ENCODE results near the gene TNFRSF4.

GRCh38 chr1:1175221-1176062 lies 38.5 kb downstream of the TNFRSF4 start:
- no peak for TF ChIP-seq CTCF (CRISPR knock-in tag; IDR thresholded peaks at IDR 0.05)
- no peak for TF ChIP-seq TAF15 (IDR thresholded peaks at IDR 0.05; ENCODE audit: low read depth, low read length, poor library complexity, severe bottlenecking)
- TF ChIP-seq ZBTB49 (CRISPR knock-in tag; IDR thresholded peaks at IDR 0.05; ENCODE audit: borderline replicate concordance): no peak
- no peak for TF ChIP-seq TARDBP (CRISPR knock-in tag; IDR thresholded peaks at IDR 0.05)
- no peak for TF ChIP-seq ZSCAN5A (CRISPR knock-in tag; IDR thresholded peaks at IDR 0.05; ENCODE audit: borderline replicate concordance)
